ENCODE measurements around the gene KLF7.
A peak's percentile ranks its signal among the peaks of the same experiment; 100 is the strongest.

KLF7 gene

GRCh38 chr2:207165121-207166038 is at the start of gene KLF7:
Gene KLF7 (minus strand): TSS chr2:207165948. CDS start chr2:207165568, 380 bp downstream.
- peaks cover 9% of the 10 kb centered on the region; the same call in 1 of the 2 replicates for H3K4me1 ChIP-seq (ENCODE audit: control insufficient read depth, low read length)
- H3K9me3 ChIP-seq (ENCODE audit: control insufficient read depth, insufficient read depth, low read length) = no peaks in the 10 kb centered on the region
- no peaks in the 10 kb centered on the region for H3K36me3 ChIP-seq (ENCODE audit: control insufficient read depth, low read length)
- no peak for TF ChIP-seq EZH2phosphoT487 (IDR thresholded peaks at IDR 0.05; ENCODE audit: borderline replicate concordance, low read length)
- no peak for TF ChIP-seq CTCF (IDR thresholded peaks at IDR 0.05; ENCODE audit: low read depth, low read length, poor library complexity, severe bottlenecking)
- H3K27ac ChIP-seq (ENCODE audit: low read depth, low read length) = peak within 1 kb of the TSS; percentile 41
- no peaks in the 10 kb centered on the region for H3K9me2 ChIP-seq (replicated peaks; ENCODE audit: control insufficient read depth, low read length)
- H4K20me1 ChIP-seq (ENCODE audit: control insufficient read depth, insufficient read depth, low read depth, low read length) = no peaks in the 10 kb centered on the region
- peak within 1 kb of the TSS; percentile 66 for H3K4me3 ChIP-seq (ENCODE audit: low read length)
- H3K27me3 ChIP-seq (ENCODE audit: control insufficient read depth, low read length) = peaks cover 72% of the 10 kb centered on the region
- no peaks in the 10 kb centered on the region for H3K79me2 ChIP-seq (ENCODE audit: control insufficient read depth, low read length)
- peak within 1 kb of the TSS; percentile 69 for H3K4me2 ChIP-seq (ENCODE audit: low read length)
- no peaks in the 10 kb centered on the region for H3F3A ChIP-seq (ENCODE audit: control insufficient read depth, insufficient read depth)

- H3K27me3 ChIP-seq (ENCODE audit: control insufficient read depth, low read length) = no peaks in the 10 kb centered on the region
- H3K4me2 ChIP-seq (ENCODE audit: low read length) = no peak overlapping the region
- TF ChIP-seq EZH2phosphoT487 (IDR thresholded peaks at IDR 0.05; ENCODE audit: borderline replicate concordance, low read length) = no peak
- no peak for TF ChIP-seq CTCF (IDR thresholded peaks at IDR 0.05; ENCODE audit: low read depth, low read length, poor library complexity, severe bottlenecking)
- H3K36me3 ChIP-seq (ENCODE audit: control insufficient read depth, low read length) = no peaks in the 10 kb centered on the region
- no peaks in the 10 kb centered on the region for H4K20me1 ChIP-seq (ENCODE audit: control insufficient read depth, insufficient read depth, low read depth, low read length)
- no peak overlapping the region for H3K27ac ChIP-seq (ENCODE audit: low read depth, low read length)
- no peaks in the 10 kb centered on the region for H3K79me2 ChIP-seq (ENCODE audit: control insufficient read depth, low read length)
- no peak overlapping the region for H3K4me3 ChIP-seq (ENCODE audit: low read length)
- H3K9me2 ChIP-seq (replicated peaks; ENCODE audit: control insufficient read depth, low read length) = no peaks in the 10 kb centered on the region
- H3F3A ChIP-seq (ENCODE audit: control insufficient read depth, insufficient read depth) = no peaks in the 10 kb centered on the region
- H3K9me3 ChIP-seq (ENCODE audit: control insufficient read depth, insufficient read depth, low read length) = no peaks in the 10 kb centered on the region
- H3K4me1 ChIP-seq (ENCODE audit: control insufficient read depth, low read length) = no peaks in the 10 kb centered on the region
Measured at GRCh38 chr2:207215308-207215707, 49.6 kb upstream of the KLF7 start.

GRCh38 chr2:207214446-207214845 is 48.7 kb upstream of the KLF7 start:
- Histone ChIP-seq H3K4me2 (ENCODE audit: low read length) (no peak overlapping the region), H3K9me2 (replicated peaks; ENCODE audit: control insufficient read depth, low read length) (no peaks in the 10 kb centered on the region), H3F3A (ENCODE audit: control insufficient read depth, insufficient read depth) (no peaks in the 10 kb centered on the region), H4K20me1 (ENCODE audit: control insufficient read depth, insufficient read depth, low read depth, low read length) (no peaks in the 10 kb centered on the region), H3K9me3 (ENCODE audit: control insufficient read depth, insufficient read depth, low read length) (no peaks in the 10 kb centered on the region), H3K4me3 (ENCODE audit: low read length) (no peak overlapping the region), H3K4me1 (ENCODE audit: control insufficient read depth, low read length) (no peaks in the 10 kb centered on the region), H3K27ac (ENCODE audit: low read depth, low read length) (no peak overlapping the region), H3K27me3 (ENCODE audit: control insufficient read depth, low read length) (no peaks in the 10 kb centered on the region), H3K79me2 (ENCODE audit: control insufficient read depth, low read length) (no peaks in the 10 kb centered on the region), H3K36me3 (ENCODE audit: control insufficient read depth, low read length) (no peaks in the 10 kb centered on the region)
- TF ChIP-seq CTCF (IDR thresholded peaks at IDR 0.05; ENCODE audit: low read depth, low read length, poor library complexity, severe bottlenecking) = no peak
- no peak for TF ChIP-seq EZH2phosphoT487 (IDR thresholded peaks at IDR 0.05; ENCODE audit: borderline replicate concordance, low read length)

Measured in DOHH2 (cell line).